K562 (cell line): ENCODE measurements around the gene MAPRE2. TPM values are rescaled to one million over a fixed set of nuclear protein-coding genes. Genes with fewer than 3 reads are reported as not detected.
A peak's percentile ranks its signal among the peaks of the same experiment; 100 is the strongest.

Experiments
- BRCA1 ChIP-seq, 2 experiments: fragments of 450-650 bp in 1 of 2; sonication (generic) in 1 of 2; formaldehyde crosslinking in 1 of 2; IDR thresholded peaks; 2 replicates each; pipeline versions ENCODE4 v1.5.0 to v1.6.1; 2017 to 2020; ENCODE audit warnings: mild to moderate bottlenecking in 1 of 2, missing genetic modification reagents in 1 of 2
- CEBPZ ChIP-seq: fragments of 150-350 bp; IDR thresholded peaks from 2 replicates; pipeline ENCODE4 v1.6.1; 2014; ENCODE audit warnings: low read depth, mild to moderate bottlenecking, low read length, borderline replicate concordance
- CHAMP1 ChIP-seq: fragments of 450-650 bp; IDR thresholded peaks from 2 replicates; pipeline ENCODE4 v1.6.1; 2016; ENCODE audit warnings: mild to moderate bottlenecking
- CREB3L1 ChIP-seq: fragments of 450-650 bp; IDR thresholded peaks from 2 replicates; pipeline ENCODE4 v1.6.1; 2014; ENCODE audit warnings: low read depth, mild to moderate bottlenecking, moderate library complexity, borderline replicate concordance
- HINFP ChIP-seq: fragments of 450-650 bp; conservative IDR thresholded peaks from 2 replicates; pipeline ENCODE4 v1.6.1; 2016; ENCODE audit warnings: missing genetic modification characterization, low read depth, mild to moderate bottlenecking, control low read depth, missing compliant biosample characterization
- NFRKB ChIP-seq: fragments of 450-650 bp; IDR thresholded peaks from 2 replicates; pipeline ENCODE4 v1.6.1; 2016; ENCODE audit warnings: low read depth
- RBM34 ChIP-seq: fragments of 200-400 bp; formaldehyde crosslinking; IDR thresholded peaks from 2 replicates; pipeline ENCODE4 v1.6.1; 2018; ENCODE audit warnings: low read length, borderline replicate concordance; ENCODE audit not compliant: insufficient read depth
- SRSF7 ChIP-seq: fragments of 200-400 bp; formaldehyde crosslinking; optimal IDR thresholded peaks from 2 replicates; pipeline ENCODE3; 2017; ENCODE audit warnings: mild to moderate bottlenecking, low read depth, low read length
- TBP ChIP-seq: optimal IDR thresholded peaks from 2 replicates; pipeline ENCODE3; 2011; ENCODE audit warnings: low read depth, low read length, improper control_type of control experiment
- THRA ChIP-seq: fragments of 450-650 bp; IDR thresholded peaks from 2 replicates; pipeline ENCODE4 v1.6.1; 2017; ENCODE audit warnings: mild to moderate bottlenecking, moderate library complexity
- ZNF217 ChIP-seq: sonication (generic); formaldehyde crosslinking; IDR thresholded peaks from 2 replicates; pipeline ENCODE4 v1.8.0; 2022; ENCODE audit warnings: mild to moderate bottlenecking, missing genetic modification reagents
- ZNF311 ChIP-seq: fragments of 250-450 bp; sonication (Bioruptor Pico); IDR thresholded peaks from 2 replicates; pipeline ENCODE4 v1.4.0; 2020; ENCODE audit warnings: mild to moderate bottlenecking, moderate library complexity
- ZNF445 ChIP-seq: fragments of 250-450 bp; sonication (Bioruptor Pico); IDR thresholded peaks from 2 replicates; pipeline ENCODE4 v1.4.0; 2020; ENCODE audit warnings: low read depth, mild to moderate bottlenecking, moderate library complexity
- ZNF511 ChIP-seq: sonication (generic); formaldehyde crosslinking; IDR thresholded peaks from 2 replicates; pipeline ENCODE4 v1.8.0; 2022; ENCODE audit warnings: mild to moderate bottlenecking, missing genetic modification reagents
- polyA plus RNA-seq, 8 experiments: library from polyadenylated mRNA; depleted of rRNA in 4 of 8; stranded (reverse) in 5 of 8; unstranded in 3 of 8; fragments of >200 nt; fragmentation: Nextera tagmentation in 2 of 8; fragmentation: Illumina TruSeq in 1 of 8; extraction: Ambion mirVana in 2 of 8; extraction: Trizol in 1 of 8; gene quantifications; 2 replicates each; pipeline versions ENCODE4 v1.2.1 to v1.2.3, GENCODE V29; 2011 to 2014; ENCODE audit warnings: inconsistent platforms in 1 of 8, missing spikeins in 1 of 8
- total RNA-seq, 7 experiments: library from RNA; depleted of rRNA in 6 of 7; stranded (reverse); fragments of >200 nt in 6 of 7; fragmentation: Illumina TruSeq in 2 of 7; extraction: Trizol in 2 of 7; gene quantifications; 2 replicates each; pipeline versions ENCODE4 v1.2.1 to v1.2.3, GENCODE V29; 2011 to 2021; ENCODE audit warnings: low replicate concordance in 1 of 7

The MAPRE2 gene
- total and polyA plus RNA-seq, 9 of the 15 experiments (the other 6 are each of a cell fraction or from before 2014, with no cell fraction given), result 32.3 to 70.7 (median 40.7) TPM

GRCh38 chr18:35110554-35111485, 69.6 kb downstream of the MAPRE2 start (continued):
- TF ChIP-seq ZNF311, result peak; percentile 49; the same call in 1 of the 2 replicates
- TF ChIP-seq ZNF445 (CRISPR knock-in tag), result peak; percentile 37; the same call in 1 of the 2 replicates
- peak; percentile 28; the same call in 1 of the 2 replicates for TF ChIP-seq CREB3L1
- TF ChIP-seq ZNF511 (CRISPR knock-in tag), result no peak
- no peak for TF ChIP-seq ZNF217
- TF ChIP-seq THRA, result no peak
- TF ChIP-seq TBP, result no peak
- no peak for TF ChIP-seq SRSF7
- peak; percentile 96 for TF ChIP-seq CHAMP1
- peak; percentile 60 for TF ChIP-seq NFRKB
- no peak for TF ChIP-seq BRCA1 (IDR thresholded peaks at IDR 0.05)
- TF ChIP-seq BRCA1 (CRISPR knock-in tag; IDR thresholded peaks at IDR 0.05), result no peak
- TF ChIP-seq CEBPZ, result no peak
- TF ChIP-seq RBM34, result no peak
- peak; percentile 17; the same call in 1 of the 2 replicates for TF ChIP-seq HINFP (tag)
